K562 (cell line): ENCODE results near the gene MTLN. TPM values are rescaled to one million over a fixed set of nuclear protein-coding genes. Genes with fewer than 3 reads are reported as not detected.

ENCODE experiments used
- ATAC-seq: fragments of 200-7000 bp; cut with Tn5 transposase; 3 replicates; pipeline ENCODE4 v1.9.1; 2020; ENCODE audit warnings: moderate library complexity
- BruUV-seq: library from RNA; stranded (reverse); fragments of 400-500 nt; replicated peaks from 2 replicates; lab custom pipeline; 2021; lab: Mats Ljungman, UMichigan
- CTCF ChIA-PET: fragments of 300-600 bp; formaldehyde crosslinking; extraction: SDS; loops from one replicate; lab custom pipeline; 2021; ENCODE audit warnings: low intra/inter-chr PET ratio; lab: Yijun Ruan, JAX
- POLR2A ChIA-PET: fragments of 300-600, 350-650 bp; sonication (Branson Sonifier 250); formaldehyde crosslinking; extraction: SDS; loops from one replicate; lab custom pipeline; 2021; ENCODE audit warnings: antibody characterized with exemption, inconsistent platforms; lab: Yijun Ruan, JAX
- DNase-seq, 4 experiments: peaks; one replicate each; pipeline versions ENCODE4 v3.0.0 to v3.0.0-alpha.2; 2011 to 2018; ENCODE audit warnings: low spot score in 3 of 4, mixed read lengths in 3 of 4; ENCODE audit errors: extremely low read depth in 1 of 4
- FAIRE-seq: peaks from 2 replicates; lab custom pipeline; 2011; peaks lifted over from hg19 to GRCh38; lab: Jason Lieb, UNC
- H2AFZ ChIP-seq: 2 replicates; pipeline ENCODE4 v1.6.0; 2011; ENCODE audit warnings: low read depth, low read length, control low read depth, inconsistent platforms
- H3K27ac ChIP-seq: fragments of 200-600 bp; 3 replicates; pipeline ENCODE4 v1.8.0; 2011; ENCODE audit warnings: low read depth, mild to moderate bottlenecking, control low read depth, inconsistent platforms, low read length, moderate library complexity, mixed read lengths; ENCODE audit errors: extremely low read depth
- H3K27me3 ChIP-seq, 2 experiments: fragments of 300-600 bp in 1 of 2; 2 replicates in 1 of 2; 3 replicates in 1 of 2; pipeline versions ENCODE4 v1.6.0 to v1.8.0; 2011; ENCODE audit warnings: inconsistent platforms in 2 of 2, low read length in 2 of 2, mild to moderate bottlenecking in 1 of 2, mixed read lengths in 1 of 2, moderate library complexity in 1 of 2; ENCODE audit not compliant: control insufficient read depth in 2 of 2, insufficient read depth in 2 of 2
- H3K36me3 ChIP-seq: fragments of 300-600 bp; 3 replicates; pipeline ENCODE4 v1.8.0; 2011; ENCODE audit warnings: mild to moderate bottlenecking, low read length, inconsistent platforms; ENCODE audit not compliant: control insufficient read depth, insufficient read depth
- H3K4me1 ChIP-seq, 2 experiments: fragments of 200-600 bp in 1 of 2; replicated peaks in 1 of 2; 2 replicates in 1 of 2; 3 replicates in 1 of 2; pipeline versions ENCODE4 v1.5.1 to v1.8.0; 2011; ENCODE audit warnings: inconsistent platforms in 2 of 2, low read length in 2 of 2, mild to moderate bottlenecking in 1 of 2, mixed read lengths in 1 of 2, moderate library complexity in 1 of 2; ENCODE audit not compliant: control insufficient read depth in 2 of 2, insufficient read depth in 2 of 2
- H3K4me2 ChIP-seq: 2 replicates; pipeline ENCODE4 v1.6.1; 2011; ENCODE audit warnings: low read length, control low read depth, inconsistent platforms, mixed read lengths; ENCODE audit not compliant: insufficient read depth
- H3K4me3 ChIP-seq: fragments of 200-600 bp; sonication (generic), shearing (Covaris generic); 2 replicates; pipeline ENCODE4 v1.5.1; 2016; ENCODE audit warnings: control low read depth, inconsistent platforms
- H3K79me2 ChIP-seq: fragments of 200-600 bp; 3 replicates; pipeline ENCODE4 v1.8.0; 2011; ENCODE audit warnings: low read length, inconsistent platforms; ENCODE audit not compliant: control insufficient read depth, insufficient read depth
- H3K9ac ChIP-seq, 2 experiments: 2 replicates each; pipeline versions ENCODE4 v1.6.0 to v1.6.1; 2011; ENCODE audit warnings: low read depth in 2 of 2, low read length in 2 of 2, control low read depth in 1 of 2, inconsistent platforms in 1 of 2, mild to moderate bottlenecking in 1 of 2, mixed read lengths in 1 of 2; ENCODE audit not compliant: insufficient read depth in 1 of 2
- H3K9me1 ChIP-seq: one replicate; pipeline ENCODE4 v1.6.0; 2011; ENCODE audit warnings: inconsistent platforms, mild to moderate bottlenecking, low read length, moderate library complexity; ENCODE audit not compliant: control insufficient read depth, insufficient read depth
- H3K9me3 ChIP-seq: replicated peaks from 2 replicates; pipeline ENCODE4 v1.5.1; 2011; ENCODE audit warnings: low read depth, low read length, inconsistent platforms; ENCODE audit not compliant: control insufficient read depth, insufficient read depth
- H4K20me1 ChIP-seq: replicated peaks from 2 replicates; pipeline ENCODE4 v1.6.1; 2011; ENCODE audit warnings: low read length, inconsistent platforms, mixed read lengths; ENCODE audit not compliant: control insufficient read depth, insufficient read depth
- C11orf30 ChIP-seq: fragments of 450-650 bp; IDR thresholded peaks from 2 replicates; pipeline ENCODE4 v1.6.1; 2016; ENCODE audit warnings: low read depth, mild to moderate bottlenecking
- ELF1 ChIP-seq: fragments of 200-800 bp; sonication (Bioruptor generic); IDR thresholded peaks from 2 replicates; pipeline ENCODE4 v1.6.1; 2016; ENCODE audit warnings: missing genetic modification characterization, missing compliant biosample characterization
- HDAC2 ChIP-seq: fragments of 450-650 bp; IDR thresholded peaks from 2 replicates; pipeline ENCODE4 v1.6.1; 2016; ENCODE audit warnings: mild to moderate bottlenecking
- POLR2AphosphoS2 ChIP-seq: IDR thresholded peaks from 2 replicates; pipeline ENCODE4 v1.6.1; 2012; ENCODE audit warnings: low read length, improper control_type of control experiment
- PYGO2 ChIP-seq: fragments of 450-650 bp; IDR thresholded peaks from 2 replicates; pipeline ENCODE4 v1.6.1; 2016; ENCODE audit warnings: mild to moderate bottlenecking, missing genetic modification characterization, moderate library complexity, missing compliant biosample characterization
- RHOXF2B ChIP-seq: fragments of 250-450 bp; sonication (Bioruptor Pico); conservative IDR thresholded peaks from 2 replicates; pipeline ENCODE4 v1.5.1; 2021
- U2AF2 ChIP-seq: fragments of 200-400 bp; formaldehyde crosslinking; optimal IDR thresholded peaks from 2 replicates; pipeline ENCODE3; 2017; ENCODE audit warnings: low read depth, mild to moderate bottlenecking, low read length
- ZNF23 ChIP-seq: fragments of 250-450 bp; sonication (Bioruptor Pico); IDR thresholded peaks from 2 replicates; pipeline ENCODE4 v1.4.0; 2020; ENCODE audit warnings: mild to moderate bottlenecking
- ZNF316 ChIP-seq: fragments of 450-650 bp; IDR thresholded peaks from 2 replicates; pipeline ENCODE4 v1.6.1; 2016
- WGBS: fragments of 100-300 bp; shearing (Covaris generic); methylation state at CpG from one replicate; pipeline ENCODE4 v1.1.6; 2016; ENCODE audit warnings: low coverage, mixed read lengths; ENCODE audit not compliant: insufficient coverage; ENCODE audit errors: missing lambda C conversion rate; 5-methylcytosine and 5-hydroxymethylcytosine counted together
- in situ Hi-C: fragments of 300-500 bp; cut with MboI; formaldehyde crosslinking; loops from 4 replicates; pipeline ENCODE4 v1.15.0; 2018; ENCODE audit warnings: inconsistent platforms, mixed read lengths
- intact Hi-C: fragments of 100-400 bp; cut with micrococcal nuclease; formaldehyde crosslinking; loops from 2 replicates; pipeline ENCODE4 v1.14.2; 2022
- polyA plus RNA-seq, 8 experiments: library from polyadenylated mRNA; depleted of rRNA in 4 of 8; stranded (reverse) in 5 of 8; unstranded in 3 of 8; fragments of >200 nt; fragmentation: Nextera tagmentation in 2 of 8; fragmentation: Illumina TruSeq in 1 of 8; extraction: Ambion mirVana in 2 of 8; extraction: Trizol in 1 of 8; gene quantifications; 2 replicates each; pipeline versions ENCODE4 v1.2.1 to v1.2.3, GENCODE V29; 2011 to 2014; ENCODE audit warnings: inconsistent platforms in 1 of 8, missing spikeins in 1 of 8
- total RNA-seq, 7 experiments: library from RNA; depleted of rRNA in 6 of 7; stranded (reverse); fragments of >200 nt in 6 of 7; fragmentation: Illumina TruSeq in 2 of 7; extraction: Trizol in 2 of 7; gene quantifications; 2 replicates each; pipeline versions ENCODE4 v1.2.1 to v1.2.3, GENCODE V29; 2011 to 2021; ENCODE audit warnings: low replicate concordance in 1 of 7

The MTLN gene
- total and polyA plus RNA-seq, 9 of the 15 experiments (the other 6 are each of a cell fraction or from before 2014, with no cell fraction given), result 7.3 to 129 (median 39.4) TPM

- in situ Hi-C loops, result loop anchor here (10.0 kb wide), 1 partner anchor 287 kb away; no protein-coding TSS in a partner anchor
- Histone ChIP-seq H4K20me1 (no peaks in the 10 kb centered on the region), H3K27ac (no peak overlapping the region), H3K9me3 (no peaks in the 10 kb centered on the region), H3K9ac (no peak overlapping the region), H3K36me3 (no peaks in the 10 kb centered on the region), H3K4me2 (no peak overlapping the region), H2AFZ (no peak overlapping the region), H3K79me2 (no peaks in the 10 kb centered on the region), H3K4me1 (peaks cover 0 to 3% of the 10 kb centered on the region in 2 experiments; a peak in 2 of 5 replicates), H3K9me1 (no peaks in the 10 kb centered on the region), H3K4me3 (no peak overlapping the region), H3K27me3 (peaks cover 2 to 8% of the 10 kb centered on the region in 2 experiments; a peak in 1 of 5 replicates)
- DNase-seq, result no peak
- no TSS peak for BruUV-seq
- WGBS, result 0% methylated on average over 4 of the region's 4 CpGs
- ChIA-PET POLR2A (no interaction called here), CTCF (no interaction called here)
- intact Hi-C loops, result no loop called here
- no peak for ATAC-seq
- TF ChIP-seq U2AF2 (no peak), PYGO2 (tag) (no peak), ELF1 (tag) (no peak), HDAC2 (no peak), ZNF23 (CRISPR knock-in tag) (no peak)
- no peak for FAIRE-seq
These were observed 9.6 kb upstream of the MTLN start for GRCh38 chr2:110221938-110222337.

- in situ Hi-C loops, result loop anchor here (10.0 kb wide), 1 partner anchor 285 kb away; no protein-coding TSS in a partner anchor
- 8% methylated on average over 2 of the region's 2 CpGs for WGBS
- H3K27ac ChIP-seq, result no peak overlapping the region
These were observed 7.8 kb upstream of the MTLN start for GRCh38 chr2:110220190-110220564.

More at GRCh38 chr2:110220190-110220564, 7.8 kb upstream of the MTLN start:
- FAIRE-seq, result no peak
- Histone ChIP-seq H3K4me1 (peaks cover 0 to 3% of the 10 kb centered on the region in 2 experiments; a peak in 2 of 5 replicates), H3K9me1 (no peaks in the 10 kb centered on the region), H3K9me3 (no peaks in the 10 kb centered on the region), H3K9ac (no peak overlapping the region), H3K4me3 (no peak overlapping the region), H3K27me3 (peaks cover 2 to 8% of the 10 kb centered on the region in 2 experiments; a peak in 1 of 5 replicates), H3K4me2 (no peak overlapping the region), H3K36me3 (no peaks in the 10 kb centered on the region), H4K20me1 (no peaks in the 10 kb centered on the region), H2AFZ (no peak overlapping the region), H3K79me2 (no peaks in the 10 kb centered on the region)
- ATAC-seq, result no peak
- ChIA-PET CTCF (no interaction called here), POLR2A (no interaction called here)
- BruUV-seq, result no TSS peak
- TF ChIP-seq C11orf30 (peak; percentile 16; the same call in 1 of the 2 replicates), POLR2AphosphoS2 (no peak), RHOXF2B (CRISPR knock-in tag) (no peak), ZNF316 (peak; percentile 45)
- DNase-seq, result no peak
- intact Hi-C loops, result no loop called here
